ENCODE data around the gene LRRN3.
"Not testable (repeated sequence)": the region's sequence is repeated elsewhere in the genome, so short reads cannot be mapped to it uniquely, and the experiment has no call there.

LRRN3 gene

DNA sequence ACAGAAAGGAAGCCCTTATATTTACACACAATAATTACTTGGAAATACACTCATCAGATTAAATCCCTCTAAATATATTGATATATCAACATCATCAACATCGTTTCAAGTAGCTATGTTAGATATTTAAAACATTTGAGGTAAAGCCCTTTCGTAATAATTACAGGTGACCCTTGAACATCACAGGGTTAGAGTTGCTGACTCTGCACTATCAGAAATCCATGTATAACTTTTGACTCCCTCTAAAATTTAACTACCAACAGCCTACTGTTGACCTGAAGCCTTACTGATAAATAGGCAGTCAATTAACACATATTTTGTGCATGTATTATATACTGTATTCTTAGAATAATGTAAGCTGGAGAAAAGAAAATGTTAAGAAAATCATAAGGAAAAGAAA is 34.6 kb upstream of the LRRN3 start:
- H3K4me3 ChIP-seq (ENCODE audit: low read length in 2 of 2) = no peak overlapping the region
- H3K9me3 ChIP-seq (ENCODE audit: control insufficient read depth in 2 of 2, low read length in 2 of 2) = no peaks in the 10 kb centered on the region
- H3K27ac ChIP-seq (ENCODE audit: low read depth in 2 of 2, low read length in 2 of 2) = no peak overlapping the region
- H3K27me3 ChIP-seq (ENCODE audit: control insufficient read depth in 2 of 2, insufficient read depth in 2 of 2, low read length in 2 of 2) = no peaks in the 10 kb centered on the region
- H3K9ac ChIP-seq (ENCODE audit: low read depth in 1 of 2, low read length in 2 of 2) = no peak overlapping the region
- no peaks in the 10 kb centered on the region for H3K36me3 ChIP-seq (ENCODE audit: control insufficient read depth in 2 of 2, insufficient read depth in 2 of 2, low read length in 2 of 2)
- no peaks in the 10 kb centered on the region for H3K4me1 ChIP-seq (ENCODE audit: control insufficient read depth in 2 of 2, insufficient read depth in 2 of 2, low read length in 2 of 2)

DNA sequence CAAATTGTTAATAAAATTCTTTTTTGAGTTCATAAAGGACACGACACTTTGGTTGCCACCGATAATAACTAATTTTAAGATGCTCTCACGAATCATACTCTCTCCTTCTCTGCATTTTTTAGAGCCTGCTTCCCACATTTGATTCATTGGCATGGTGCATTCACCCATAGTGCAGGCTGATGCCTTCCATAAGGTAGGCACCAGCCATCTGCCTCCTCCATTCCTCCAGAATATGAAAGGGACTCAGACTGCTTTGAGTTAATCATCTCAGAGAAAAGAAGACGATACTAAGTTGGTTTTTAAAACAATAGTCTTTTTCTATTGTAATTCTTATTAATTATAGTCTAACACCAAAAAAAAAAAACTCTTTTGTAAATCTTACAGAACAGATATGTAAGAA is 33.9 kb upstream of the LRRN3 start:
- no peaks in the 10 kb centered on the region for H3K9me3 ChIP-seq (ENCODE audit: control insufficient read depth in 2 of 2, low read length in 2 of 2)
- no peaks in the 10 kb centered on the region for H3K27me3 ChIP-seq (ENCODE audit: control insufficient read depth in 2 of 2, insufficient read depth in 2 of 2, low read length in 2 of 2)

DNA sequence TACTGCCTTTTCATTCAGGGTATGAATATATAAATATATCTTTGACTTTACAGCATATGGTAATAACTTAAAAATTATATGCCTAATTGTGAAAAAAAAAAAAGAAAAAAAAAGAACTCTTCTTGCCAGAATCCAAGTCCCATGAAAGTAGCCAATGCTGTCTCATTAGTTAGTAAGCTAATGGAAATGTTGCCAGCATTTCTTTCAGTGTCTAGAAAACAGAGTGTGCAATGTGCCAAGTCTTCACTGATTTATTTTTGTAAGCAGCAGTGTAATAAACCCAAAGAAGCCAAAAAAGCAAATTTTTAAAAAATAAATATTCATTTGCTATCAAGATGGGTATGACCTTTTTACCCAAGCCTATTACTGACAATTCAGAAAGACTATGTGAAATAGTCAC is 31.1 kb upstream of the LRRN3 start:
- Histone ChIP-seq H3K36me3 (ENCODE audit: control insufficient read depth in 2 of 2, insufficient read depth in 2 of 2, low read length in 2 of 2) (no peaks in the 10 kb centered on the region), H3K27me3 (ENCODE audit: control insufficient read depth in 2 of 2, insufficient read depth in 2 of 2, low read length in 2 of 2) (no peaks in the 10 kb centered on the region), H3K4me1 (ENCODE audit: control insufficient read depth in 2 of 2, insufficient read depth in 2 of 2, low read length in 2 of 2) (no peaks in the 10 kb centered on the region), H3K27ac (ENCODE audit: low read depth in 2 of 2, low read length in 2 of 2) (no peak overlapping the region), H3K4me3 (ENCODE audit: low read length in 2 of 2) (no peak overlapping the region), H3K9me3 (ENCODE audit: control insufficient read depth in 2 of 2, low read length in 2 of 2) (no peaks in the 10 kb centered on the region), H3K9ac (ENCODE audit: low read depth in 1 of 2, low read length in 2 of 2) (no peak overlapping the region)

More for the DNA sequence above, 33.9 kb upstream of the LRRN3 start:
- no peak overlapping the region for H3K4me3 ChIP-seq (ENCODE audit: low read length in 2 of 2)
- H3K27ac ChIP-seq (ENCODE audit: low read depth in 2 of 2, low read length in 2 of 2) = no peak overlapping the region
- no peaks in the 10 kb centered on the region for H3K36me3 ChIP-seq (ENCODE audit: control insufficient read depth in 2 of 2, insufficient read depth in 2 of 2, low read length in 2 of 2)
- no peak overlapping the region for H3K9ac ChIP-seq (ENCODE audit: low read depth in 1 of 2, low read length in 2 of 2)
- no peaks in the 10 kb centered on the region for H3K4me1 ChIP-seq (ENCODE audit: control insufficient read depth in 2 of 2, insufficient read depth in 2 of 2, low read length in 2 of 2)

DNA sequence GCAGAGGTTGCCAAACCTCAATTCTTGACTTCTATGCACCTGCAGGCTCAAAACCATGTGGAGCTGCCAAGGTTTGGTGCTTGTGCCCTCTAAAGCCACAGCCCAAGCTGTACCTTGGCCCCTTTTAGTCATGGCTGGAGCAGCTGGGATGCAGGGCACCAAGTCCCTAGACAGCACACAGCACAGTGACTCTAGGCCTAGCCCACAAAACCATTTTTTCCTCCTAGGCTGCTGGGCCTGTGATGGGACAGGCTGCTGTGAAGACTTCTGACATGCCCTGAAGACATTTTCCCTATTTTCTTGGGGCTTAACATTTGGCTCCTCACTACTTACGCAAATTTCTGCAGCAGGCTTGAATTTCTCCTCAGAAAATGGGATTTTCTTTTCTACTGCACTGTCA is 27.8 kb upstream of the LRRN3 start:
- Histone ChIP-seq H3K36me3 (ENCODE audit: control insufficient read depth in 2 of 2, insufficient read depth in 2 of 2, low read length in 2 of 2) (no peaks in the 10 kb centered on the region), H3K9me3 (ENCODE audit: control insufficient read depth in 2 of 2, low read length in 2 of 2) (no peaks in the 10 kb centered on the region), H3K4me3 (ENCODE audit: low read length in 2 of 2) (no peak overlapping the region), H3K27me3 (ENCODE audit: control insufficient read depth in 2 of 2, insufficient read depth in 2 of 2, low read length in 2 of 2) (no peaks in the 10 kb centered on the region), H3K27ac (ENCODE audit: low read depth in 2 of 2, low read length in 2 of 2) (no peak overlapping the region), H3K9ac (ENCODE audit: low read depth in 1 of 2, low read length in 2 of 2) (no peak overlapping the region), H3K4me1 (ENCODE audit: control insufficient read depth in 2 of 2, insufficient read depth in 2 of 2, low read length in 2 of 2) (no peaks in the 10 kb centered on the region)

DNA sequence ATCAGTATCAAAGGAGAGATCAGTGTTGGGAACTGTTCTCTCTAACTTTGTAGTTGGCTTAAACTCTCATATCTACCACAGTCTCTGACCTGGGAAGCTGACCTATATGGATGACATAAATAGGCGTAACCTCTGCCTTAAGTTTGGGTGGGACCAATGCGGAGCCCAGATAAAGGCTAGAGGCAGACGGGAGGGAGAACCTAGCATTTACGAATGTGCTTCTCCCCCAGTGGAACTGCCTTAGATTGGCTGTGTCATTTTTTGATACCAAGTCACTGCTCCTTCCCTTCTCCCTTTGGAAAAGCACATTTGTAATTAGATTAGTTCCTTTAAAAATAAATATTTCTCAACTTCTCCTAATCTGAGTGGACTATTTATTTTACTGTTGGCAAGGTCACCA is 23.7 kb upstream of the LRRN3 start:
- no peaks in the 10 kb centered on the region for H3K36me3 ChIP-seq (ENCODE audit: control insufficient read depth in 2 of 2, insufficient read depth in 2 of 2, low read length in 2 of 2)
- no peaks in the 10 kb centered on the region for H3K4me1 ChIP-seq (ENCODE audit: control insufficient read depth in 2 of 2, insufficient read depth in 2 of 2, low read length in 2 of 2)
- no peaks in the 10 kb centered on the region for H3K9me3 ChIP-seq (ENCODE audit: control insufficient read depth in 2 of 2, low read length in 2 of 2)
- H3K4me3 ChIP-seq (ENCODE audit: low read length in 2 of 2) = no peak overlapping the region
- H3K27ac ChIP-seq (ENCODE audit: low read depth in 2 of 2, low read length in 2 of 2) = no peak overlapping the region
- H3K9ac ChIP-seq (ENCODE audit: low read depth in 1 of 2, low read length in 2 of 2) = no peak overlapping the region
- H3K27me3 ChIP-seq (ENCODE audit: control insufficient read depth in 2 of 2, insufficient read depth in 2 of 2, low read length in 2 of 2) = no peaks in the 10 kb centered on the region

DNA sequence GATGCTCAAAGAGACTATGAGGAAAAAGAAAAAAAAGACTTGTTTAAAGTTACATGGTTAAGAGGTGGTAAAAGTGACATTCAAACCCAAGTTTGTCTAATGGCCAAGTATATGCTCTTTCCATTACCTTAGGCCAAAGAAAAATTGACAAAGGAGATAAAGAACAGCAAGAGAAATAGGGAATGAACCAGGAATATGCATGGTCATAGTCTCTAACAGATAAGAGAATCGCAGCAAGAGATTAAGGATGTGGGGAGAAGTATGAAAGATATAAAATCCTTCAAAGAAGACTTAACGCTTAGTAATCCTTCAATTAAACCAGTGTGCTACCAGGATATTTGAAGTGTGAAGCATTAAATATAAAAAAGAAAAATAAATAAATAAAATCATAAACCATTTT is 23.2 kb upstream of the LRRN3 start:
- H3K27ac ChIP-seq (ENCODE audit: low read depth in 2 of 2, low read length in 2 of 2) = no peak overlapping the region

DNA sequence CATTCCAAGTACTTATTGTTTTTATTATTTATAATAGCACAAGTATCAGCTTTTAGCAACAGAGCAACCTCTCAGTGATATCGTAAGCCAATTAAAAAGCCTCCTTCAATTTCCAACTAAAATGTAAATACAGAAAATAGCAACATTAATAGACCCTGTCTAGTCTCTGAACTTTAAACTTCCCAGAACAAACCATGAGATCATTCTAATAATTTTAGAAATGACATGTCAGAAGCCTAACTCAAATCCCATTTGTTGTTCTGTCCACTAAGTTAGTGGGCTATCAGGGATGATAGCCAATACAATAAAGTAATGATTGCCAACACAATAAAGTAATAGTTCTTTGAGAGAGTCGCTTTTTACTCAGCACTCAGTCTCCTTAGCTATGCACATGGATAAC is 22.3 kb upstream of the LRRN3 start:
- no peak overlapping the region for H3K4me3 ChIP-seq (ENCODE audit: low read length in 2 of 2)
- H3K27me3 ChIP-seq (ENCODE audit: control insufficient read depth in 2 of 2, insufficient read depth in 2 of 2, low read length in 2 of 2) = no peaks in the 10 kb centered on the region
- H3K9me3 ChIP-seq (ENCODE audit: control insufficient read depth in 2 of 2, low read length in 2 of 2) = no peaks in the 10 kb centered on the region
- H3K9ac ChIP-seq (ENCODE audit: low read depth in 1 of 2, low read length in 2 of 2) = no peak overlapping the region
- H3K4me1 ChIP-seq (ENCODE audit: control insufficient read depth in 2 of 2, insufficient read depth in 2 of 2, low read length in 2 of 2) = no peaks in the 10 kb centered on the region
- H3K36me3 ChIP-seq (ENCODE audit: control insufficient read depth in 2 of 2, insufficient read depth in 2 of 2, low read length in 2 of 2) = no peaks in the 10 kb centered on the region
- no peak overlapping the region for H3K27ac ChIP-seq (ENCODE audit: low read depth in 2 of 2, low read length in 2 of 2)

More for the DNA sequence above, 23.2 kb upstream of the LRRN3 start:
- Histone ChIP-seq H3K9me3 (ENCODE audit: control insufficient read depth in 2 of 2, low read length in 2 of 2) (no peaks in the 10 kb centered on the region), H3K4me1 (ENCODE audit: control insufficient read depth in 2 of 2, insufficient read depth in 2 of 2, low read length in 2 of 2) (no peaks in the 10 kb centered on the region), H3K27me3 (ENCODE audit: control insufficient read depth in 2 of 2, insufficient read depth in 2 of 2, low read length in 2 of 2) (no peaks in the 10 kb centered on the region), H3K36me3 (ENCODE audit: control insufficient read depth in 2 of 2, insufficient read depth in 2 of 2, low read length in 2 of 2) (no peaks in the 10 kb centered on the region), H3K9ac (ENCODE audit: low read depth in 1 of 2, low read length in 2 of 2) (no peak overlapping the region), H3K4me3 (ENCODE audit: low read length in 2 of 2) (no peak overlapping the region)

DNA sequence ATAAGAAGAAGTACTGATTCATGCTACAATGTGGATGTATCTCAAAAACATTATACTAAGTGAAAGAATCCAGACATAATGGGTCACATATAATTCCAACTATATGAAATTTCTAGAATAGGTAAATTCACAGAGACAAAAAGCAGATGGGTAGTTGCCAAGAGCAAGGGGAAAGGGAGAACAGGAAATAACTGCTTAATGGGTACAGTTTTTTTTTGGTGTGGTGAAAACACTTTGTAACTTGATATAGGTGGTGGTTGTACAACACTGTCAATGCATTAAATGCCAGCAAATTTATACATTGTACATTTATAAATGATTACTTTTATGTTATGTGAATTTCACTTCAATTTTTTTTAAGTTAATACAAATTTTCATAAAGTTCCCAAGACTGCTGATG is 19.4 kb upstream of the LRRN3 start:
- Histone ChIP-seq H3K4me1 (ENCODE audit: control insufficient read depth in 2 of 2, insufficient read depth in 2 of 2, low read length in 2 of 2) (no peaks in the 10 kb centered on the region), H3K4me3 (ENCODE audit: low read length in 2 of 2) (no peak overlapping the region), H3K9ac (ENCODE audit: low read depth in 1 of 2, low read length in 2 of 2) (no peak overlapping the region), H3K36me3 (ENCODE audit: control insufficient read depth in 2 of 2, insufficient read depth in 2 of 2, low read length in 2 of 2) (no peaks in the 10 kb centered on the region), H3K9me3 (ENCODE audit: control insufficient read depth in 2 of 2, low read length in 2 of 2) (no peaks in the 10 kb centered on the region), H3K27ac (ENCODE audit: low read depth in 2 of 2, low read length in 2 of 2) (no peak overlapping the region), H3K27me3 (ENCODE audit: control insufficient read depth in 2 of 2, insufficient read depth in 2 of 2, low read length in 2 of 2) (no peaks in the 10 kb centered on the region)

DNA sequence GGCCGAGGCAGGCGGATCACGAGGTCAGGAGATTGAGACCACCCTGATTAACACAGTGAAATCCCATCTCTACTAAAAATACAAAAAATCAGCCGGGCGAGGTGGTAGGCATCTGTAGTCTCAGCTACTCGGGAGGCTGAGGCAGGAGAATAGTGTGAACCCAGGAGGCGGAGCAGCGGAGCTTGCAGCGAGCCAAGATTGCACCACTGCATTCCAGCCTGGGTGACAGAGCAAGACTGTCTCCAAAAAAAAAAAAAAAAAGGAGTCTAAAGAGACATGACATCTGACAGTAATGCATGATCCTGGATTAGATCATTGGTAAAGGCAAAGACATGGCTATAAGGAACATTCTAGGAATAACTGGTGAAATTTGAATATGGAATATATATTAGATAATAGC is 18.3 kb upstream of the LRRN3 start:
- not testable (repeated sequence) for H3K4me3 ChIP-seq (ENCODE audit: low read length in 2 of 2); H3K27ac ChIP-seq (ENCODE audit: low read depth in 2 of 2, low read length in 2 of 2); H3K9ac ChIP-seq (ENCODE audit: low read depth in 1 of 2, low read length in 2 of 2); H3K27me3 ChIP-seq (ENCODE audit: control insufficient read depth in 2 of 2, insufficient read depth in 2 of 2, low read length in 2 of 2); H3K4me1 ChIP-seq (ENCODE audit: control insufficient read depth in 2 of 2, insufficient read depth in 2 of 2, low read length in 2 of 2); H3K9me3 ChIP-seq (ENCODE audit: control insufficient read depth in 2 of 2, low read length in 2 of 2); H3K36me3 ChIP-seq (ENCODE audit: control insufficient read depth in 2 of 2, insufficient read depth in 2 of 2, low read length in 2 of 2)

DNA sequence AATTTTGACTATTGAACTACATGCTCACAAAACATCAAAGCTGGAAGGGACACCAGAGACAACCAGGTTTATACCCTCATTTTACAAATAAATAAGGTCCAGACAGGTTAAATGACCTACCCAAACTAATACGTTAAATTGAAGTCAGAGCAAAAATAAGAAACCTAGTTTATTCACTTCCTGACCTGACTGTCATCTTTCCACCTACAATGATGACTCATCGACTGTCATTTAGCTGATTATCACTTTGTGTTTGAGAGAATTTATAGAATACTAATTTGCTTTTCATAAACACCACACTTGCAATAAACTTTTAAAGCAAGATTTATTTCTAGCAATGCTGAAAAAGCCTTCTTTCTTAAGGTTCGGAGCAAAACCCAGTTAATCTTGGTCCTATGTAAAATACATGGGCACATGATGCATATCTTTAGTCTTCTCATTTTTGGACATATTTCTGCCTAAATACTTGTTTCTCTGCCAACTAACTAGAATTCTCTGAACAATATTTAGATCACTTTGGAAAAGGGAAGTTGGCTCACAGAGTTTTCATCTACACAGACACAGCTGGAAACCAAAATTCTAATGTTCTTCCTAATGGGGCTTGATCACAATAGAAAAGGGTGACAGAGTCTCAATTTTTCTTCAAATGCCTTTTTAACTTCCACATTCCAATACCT is 16.7 kb upstream of the LRRN3 start:
- Histone ChIP-seq H3K27ac (ENCODE audit: low read depth in 2 of 2, low read length in 2 of 2) (no peak overlapping the region), H3K4me3 (ENCODE audit: low read length in 2 of 2) (no peak overlapping the region), H3K36me3 (ENCODE audit: control insufficient read depth in 2 of 2, insufficient read depth in 2 of 2, low read length in 2 of 2) (no peaks in the 10 kb centered on the region)

DNA sequence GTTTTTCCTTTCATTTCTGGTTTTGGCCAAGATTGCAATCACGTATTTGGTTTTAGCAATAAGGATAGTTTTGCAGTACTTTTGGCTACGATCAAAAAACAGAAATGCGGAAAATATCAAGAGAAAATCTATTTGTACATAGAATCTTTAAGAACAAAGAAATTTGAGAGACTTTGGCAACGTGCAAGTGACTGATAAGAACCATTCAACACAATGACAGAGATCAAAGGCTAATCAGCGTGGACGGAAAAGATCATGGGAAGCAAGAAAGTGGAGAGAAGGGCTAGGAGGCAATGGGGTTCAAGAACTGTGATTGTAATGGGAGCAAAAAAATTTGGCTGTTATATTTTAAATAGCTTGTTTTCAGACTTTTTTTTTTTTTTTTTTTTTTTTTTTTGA is 16.2 kb upstream of the LRRN3 start:
- Histone ChIP-seq H3K27ac (ENCODE audit: low read depth in 2 of 2, low read length in 2 of 2) (no peak overlapping the region), H3K4me3 (ENCODE audit: low read length in 2 of 2) (no peak overlapping the region), H3K9me3 (ENCODE audit: control insufficient read depth in 2 of 2, low read length in 2 of 2) (no peaks in the 10 kb centered on the region), H3K36me3 (ENCODE audit: control insufficient read depth in 2 of 2, insufficient read depth in 2 of 2, low read length in 2 of 2) (no peaks in the 10 kb centered on the region), H3K27me3 (ENCODE audit: control insufficient read depth in 2 of 2, insufficient read depth in 2 of 2, low read length in 2 of 2) (no peaks in the 10 kb centered on the region), H3K4me1 (ENCODE audit: control insufficient read depth in 2 of 2, insufficient read depth in 2 of 2, low read length in 2 of 2) (no peaks in the 10 kb centered on the region), H3K9ac (ENCODE audit: low read depth in 1 of 2, low read length in 2 of 2) (no peak overlapping the region)

More for the DNA sequence above, 16.7 kb upstream of the LRRN3 start:
- Histone ChIP-seq H3K4me1 (ENCODE audit: control insufficient read depth in 2 of 2, insufficient read depth in 2 of 2, low read length in 2 of 2) (no peaks in the 10 kb centered on the region), H3K9me3 (ENCODE audit: control insufficient read depth in 2 of 2, low read length in 2 of 2) (no peaks in the 10 kb centered on the region), H3K9ac (ENCODE audit: low read depth in 1 of 2, low read length in 2 of 2) (no peak overlapping the region), H3K27me3 (ENCODE audit: control insufficient read depth in 2 of 2, insufficient read depth in 2 of 2, low read length in 2 of 2) (no peaks in the 10 kb centered on the region)

Measured in mucosa of rectum (tissue), 2 donors.